ENCODE results near the gene FOSL1. TPM values are rescaled to one million over a fixed set of nuclear protein-coding genes. Genes with fewer than 3 reads are reported as not detected.

Gene FOSL1
- 1 to 10 TPM in 1 of 12 donors, under 1 TPM in 8, not detected in 3; 0.15 to 1.0 (median 0.24) TPM for polyA plus RNA-seq (ENCODE audit: insufficient read length in 12 of 12)
- long read RNA-seq, donor 1 = 0 reads
- long read RNA-seq, donor 2 = 0 reads
- long read RNA-seq, donor 3 = 0 reads
- long read RNA-seq, donor 4 = 0 reads
- long read RNA-seq, donor 5 = 0 reads
- long read RNA-seq, donor 6 = 0 reads
- long read RNA-seq, donor 7 = 0 reads
- long read RNA-seq, donor 8 = 0 reads
- long read RNA-seq, donor 9 = 0 reads
- long read RNA-seq, donor 10 = 0 reads
- long read RNA-seq, donor 11 = 0 reads

- DNase-seq = no peak
Measured at GRCh38 chr11:65900125-65900898, at the start of gene FOSL1. Gene FOSL1 (minus strand): TSS chr11:65900388. CDS start chr11:65900339, 49 bp downstream.

- no peak for DNase-seq
Measured at GRCh38 chr11:65947603-65948125, 47.5 kb upstream of the FOSL1 start.

DNA sequence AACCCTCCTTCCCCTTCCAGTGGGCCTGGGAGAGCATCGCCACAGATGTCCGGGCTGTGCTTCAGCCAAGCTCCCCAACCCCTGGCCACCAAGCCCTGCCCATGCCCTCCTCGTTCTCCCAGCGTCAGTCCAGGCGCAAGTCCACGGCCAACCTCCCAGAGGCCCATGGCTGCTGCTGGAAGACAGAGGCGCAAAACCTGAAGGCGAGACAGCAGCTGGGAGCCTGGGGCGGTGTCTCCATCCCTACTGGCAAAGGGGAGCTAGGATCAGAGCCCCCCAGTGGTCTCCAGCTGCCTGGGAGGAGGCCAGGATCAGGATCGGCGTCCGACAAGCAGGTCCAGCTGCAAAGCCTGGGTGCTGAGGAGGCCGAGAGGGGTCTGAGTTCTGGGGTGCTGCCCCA, 46.9 kb upstream of the FOSL1 start:
- DNase-seq = no peak

- DNase-seq = no peak
Measured at GRCh38 chr11:65946655-65947054, 46.5 kb upstream of the FOSL1 start.

GRCh38 chr11:65945941-65946558, 45.9 kb upstream of the FOSL1 start:
- DNase-seq = no peak

GRCh38 chr11:65945430-65945911, 45.3 kb upstream of the FOSL1 start, which contains the start of gene TSGA10IP:
Gene TSGA10IP (plus strand): TSS chr11:65945480. CDS start chr11:65945676, 196 bp downstream.
- no peak for DNase-seq

DNA sequence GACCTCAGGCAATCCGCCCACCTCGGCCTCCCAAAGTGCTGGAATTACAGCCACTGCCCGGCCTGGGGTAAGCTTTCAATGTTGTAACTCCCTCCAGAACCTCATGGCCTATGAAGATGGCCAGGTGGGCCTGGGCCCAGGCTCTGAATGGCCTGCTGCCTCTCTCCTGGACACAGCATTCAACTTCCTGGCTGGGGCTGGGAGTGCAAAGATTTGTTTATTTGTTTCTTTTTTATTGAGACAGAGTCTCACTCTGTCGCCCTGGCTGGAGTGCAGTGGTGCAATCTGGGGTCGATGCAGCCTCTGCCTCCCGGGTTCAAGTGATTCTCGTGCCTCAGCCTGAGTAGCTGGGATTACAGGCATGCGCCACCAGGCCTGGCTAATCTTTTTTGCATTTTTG, 44.6 kb upstream of the FOSL1 start:
- no peak for DNase-seq

DNA sequence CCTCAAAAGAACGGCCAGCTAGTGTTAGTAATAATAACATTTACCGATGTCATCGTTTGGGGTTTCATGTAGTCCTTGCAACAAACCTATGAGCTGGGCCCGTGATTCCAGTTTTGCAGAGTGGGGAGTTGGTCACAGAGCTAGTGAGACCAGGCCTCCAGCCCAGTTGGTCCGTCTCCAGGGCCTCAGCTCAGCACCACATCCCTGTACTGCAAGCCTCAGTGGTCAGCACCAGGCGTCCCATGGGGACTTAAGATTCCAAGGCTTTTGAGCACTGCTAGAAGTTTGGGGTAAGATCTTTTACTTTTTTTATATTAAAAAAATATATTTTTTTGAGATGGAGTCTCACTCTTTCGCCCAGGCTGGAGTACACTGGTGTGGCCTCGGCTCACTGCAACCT, 44.0 kb upstream of the FOSL1 start:
- DNase-seq = no peak

DNA sequence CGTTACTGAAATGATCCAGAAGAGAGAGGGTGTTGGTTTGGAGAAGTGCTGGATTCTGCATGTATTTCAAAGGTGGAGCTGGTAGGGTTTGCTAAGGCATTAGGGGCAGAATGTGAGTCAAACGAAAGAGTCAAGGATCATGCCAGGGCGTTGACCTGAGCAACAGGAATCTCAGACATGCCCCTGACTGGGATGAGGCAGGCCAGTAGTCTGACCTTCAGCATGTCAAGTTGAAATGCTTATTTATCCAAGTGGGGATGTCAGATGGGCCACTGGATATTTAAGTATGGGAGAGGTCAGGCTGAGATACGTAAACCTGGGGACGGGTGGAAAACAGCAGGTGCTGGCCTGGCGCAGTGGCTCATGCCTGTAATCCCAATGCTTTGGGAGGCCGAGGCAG, 42.3 kb upstream of the FOSL1 start:
- no peak for DNase-seq

DNA sequence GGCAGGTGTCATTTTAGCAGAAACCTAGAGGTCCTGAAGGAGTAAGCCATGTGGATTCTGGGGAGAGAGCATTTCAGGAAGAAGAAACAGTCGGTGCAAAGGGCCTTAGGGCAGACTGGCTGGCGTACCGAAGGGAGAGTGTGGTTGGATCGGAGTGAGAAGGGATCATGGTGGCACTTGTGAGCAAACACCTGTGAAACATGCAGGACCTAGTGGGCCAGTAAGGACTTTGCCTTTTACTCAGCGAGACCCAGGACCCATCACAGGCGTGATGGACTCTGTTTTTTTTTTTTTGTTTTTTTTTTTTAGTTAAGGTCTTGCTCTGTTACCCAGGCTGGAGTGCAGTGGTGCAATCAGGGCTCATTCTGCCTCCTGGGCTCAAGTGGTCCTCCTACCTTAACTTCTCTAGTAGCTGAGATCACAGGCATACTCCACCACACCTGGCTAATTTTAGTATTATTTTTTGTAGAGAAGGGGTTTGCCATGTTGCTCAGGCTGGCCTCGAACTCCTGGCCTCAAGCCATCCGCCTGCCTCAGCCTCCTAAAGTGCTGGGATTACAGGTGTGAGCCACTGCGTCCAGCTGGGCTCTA, 41.6 kb upstream of the FOSL1 start:
- DNase-seq = no peak

- no peak for DNase-seq
Measured at GRCh38 chr11:65937766-65938165, 37.6 kb upstream of the FOSL1 start.

GRCh38 chr11:65934014-65934413, 33.8 kb upstream of the FOSL1 start:
- no peak for DNase-seq

GRCh38 chr11:65932558-65932919, 32.4 kb upstream of the FOSL1 start:
- no peak for DNase-seq

DNA sequence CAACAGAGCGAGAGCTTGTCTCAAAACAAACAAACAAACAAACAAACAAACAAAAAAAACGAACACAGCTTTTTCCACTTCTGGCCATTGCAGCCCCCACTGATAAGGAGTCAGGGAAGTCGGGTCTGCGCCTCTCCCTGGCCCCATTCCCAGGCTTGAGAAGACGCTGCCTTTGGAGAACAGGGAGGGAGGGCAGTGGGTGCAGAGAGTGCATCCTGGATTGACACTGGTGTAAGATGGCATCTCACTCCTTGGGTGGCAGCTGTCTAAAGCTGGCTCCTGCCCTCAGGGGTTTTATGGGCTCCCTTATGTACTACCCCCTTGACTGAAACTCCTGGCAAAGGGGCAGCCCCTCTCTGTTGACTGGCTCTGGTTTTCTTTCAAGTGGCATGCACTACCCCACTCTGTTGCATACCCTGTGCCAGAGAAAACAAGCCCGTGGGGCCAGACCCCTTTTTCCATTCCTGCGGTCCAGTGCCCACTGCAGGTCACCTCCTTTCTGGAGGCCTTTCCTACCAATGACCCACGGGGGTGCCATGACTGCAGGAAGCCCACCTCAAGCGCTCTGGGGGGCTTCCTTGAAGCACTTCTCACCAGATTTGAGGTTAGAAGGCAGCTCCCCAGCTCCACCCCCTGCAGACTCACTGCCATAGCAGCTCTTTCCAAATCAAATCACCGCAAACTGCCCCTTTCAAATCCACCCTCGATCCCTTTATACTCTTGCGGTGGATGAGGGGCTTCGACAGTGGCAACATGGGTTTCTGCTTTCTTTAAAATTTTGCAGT, 31.8 kb upstream of the FOSL1 start:
- DNase-seq = no peak

GRCh38 chr11:65928667-65929066, 28.5 kb upstream of the FOSL1 start:
- no peak for DNase-seq

DNA sequence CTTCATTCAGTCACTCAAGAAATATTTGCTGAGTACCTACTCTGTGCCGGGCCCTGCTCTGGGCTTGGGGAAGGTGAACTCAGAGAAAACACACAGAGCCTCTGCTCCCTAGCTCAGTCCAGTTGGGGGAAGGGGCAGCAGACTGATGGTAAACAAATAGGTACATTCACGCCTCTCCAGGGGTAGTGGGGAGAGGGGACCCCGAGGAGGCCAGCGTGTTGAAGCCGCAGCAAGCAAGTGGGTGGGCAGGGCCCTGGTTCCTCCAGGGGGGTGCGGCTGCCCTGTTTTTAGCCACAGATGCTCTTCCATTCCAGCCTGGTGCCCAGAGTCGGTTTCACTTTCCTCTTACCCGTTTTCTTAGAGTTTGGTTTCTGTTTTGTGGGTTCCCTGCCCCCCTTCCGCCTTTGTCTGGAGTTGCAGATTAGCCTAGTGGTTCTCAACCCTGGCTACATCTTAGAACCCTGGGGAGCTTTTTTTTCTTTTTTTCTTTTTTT, 27.8 kb upstream of the FOSL1 start:
- no peak for DNase-seq

DNA sequence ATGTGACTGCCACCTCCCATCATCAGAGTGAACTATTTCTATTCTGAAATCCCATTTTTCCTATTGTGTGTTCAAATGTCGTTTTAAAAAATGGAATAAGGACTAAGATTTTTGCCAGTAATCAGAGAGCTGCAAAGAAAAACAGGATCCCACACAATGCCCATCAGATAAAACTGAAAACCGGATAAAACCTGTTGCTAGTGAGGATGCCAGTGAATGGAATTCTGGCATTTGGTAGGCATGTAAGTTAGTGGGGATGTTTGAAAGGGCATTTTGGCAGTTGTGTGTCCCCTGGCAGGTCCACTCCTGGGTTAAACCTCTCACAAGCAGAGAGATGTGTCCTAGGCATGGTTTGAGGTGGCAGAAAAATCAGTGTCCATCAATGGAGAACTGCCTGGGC, 25.2 kb upstream of the FOSL1 start:
- DNase-seq = no peak

- DNase-seq = no peak
Measured at GRCh38 chr11:65922565-65922964, 22.4 kb upstream of the FOSL1 start.

GRCh38 chr11:65921876-65922275, 21.7 kb upstream of the FOSL1 start:
- DNase-seq = no peak

- no peak for DNase-seq
Measured at GRCh38 chr11:65921033-65921555, 20.9 kb upstream of the FOSL1 start.

DNA sequence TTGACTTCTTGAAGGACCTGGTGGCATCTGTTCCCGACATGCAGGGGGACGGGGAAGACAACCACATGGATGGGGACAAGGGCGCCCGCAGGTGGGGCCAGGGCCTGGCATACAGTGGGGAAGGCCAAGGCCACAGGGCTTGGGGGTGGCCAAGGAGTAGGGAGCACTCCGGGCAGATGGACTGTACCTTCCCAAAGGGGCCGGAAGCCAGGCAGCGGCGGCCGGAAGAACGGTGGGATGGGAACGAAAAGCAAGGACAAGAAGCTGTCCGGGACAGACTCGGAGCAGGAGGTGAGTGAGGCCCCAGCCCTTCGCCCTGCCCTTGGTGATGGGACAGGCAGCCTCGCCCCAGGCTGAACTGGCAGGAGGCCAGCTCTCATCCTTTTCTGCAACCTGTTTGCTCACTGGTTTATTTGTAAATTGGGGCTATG, 20.2 kb upstream of the FOSL1 start:
- no peak for DNase-seq

All from muscle of arm (tissue), 14 donors.